Panc1 (cell line): ENCODE data around the gene RPP38. TPM values are rescaled to one million over a fixed set of nuclear protein-coding genes. Genes with fewer than 3 reads are reported as not detected.

Experiments used
- ATAC-seq: fragments of 200-7000 bp; cut with Tn5 transposase; 2 replicates; pipeline ENCODE4 v1.9.1; 2020; ENCODE audit warnings: mild to moderate bottlenecking, moderate library complexity
- BruUV-seq: library from RNA; stranded (reverse); fragments of 400-500 nt; replicated peaks from 2 replicates; lab custom pipeline; 2021; lab: Mats Ljungman, UMichigan
- CTCF ChIA-PET: fragments of 300-600 bp; sonication (Branson Sonifier 250); formaldehyde crosslinking; loops from one replicate; lab custom pipeline; 2022; ENCODE audit warnings: antibody characterized with exemption; lab: Charles Lee
- POLR2A ChIA-PET: fragments of 300-600 bp; sonication (Branson Sonifier 250); formaldehyde crosslinking; loops from one replicate; lab custom pipeline; 2022; ENCODE audit warnings: antibody characterized with exemption; lab: Charles Lee
- DNase-seq: peaks from one replicate; pipeline ENCODE4 v3.0.0-alpha.2; 2010; ENCODE audit warnings: low read depth, low spot score
- H3K27ac ChIP-seq: 2 replicates; pipeline ENCODE4 v1.5.1; 2011; ENCODE audit warnings: mild to moderate bottlenecking, low read length, inconsistent platforms
- H3K27me3 ChIP-seq: fragments of 200-500 bp; sonication (Bioruptor generic); 2 replicates; pipeline ENCODE4 v1.6.0; 2014; ENCODE audit warnings: low read length, inconsistent platforms; ENCODE audit not compliant: control insufficient read depth, insufficient read depth
- H3K36me3 ChIP-seq: fragments of 200-500 bp; sonication (Bioruptor generic); 2 replicates; pipeline ENCODE4 v1.5.1; 2014; ENCODE audit warnings: inconsistent platforms, mild to moderate bottlenecking, low read length, moderate library complexity; ENCODE audit not compliant: control insufficient read depth, insufficient read depth
- H3K4me1 ChIP-seq: 2 replicates; pipeline ENCODE4 v1.5.1; 2011; ENCODE audit warnings: inconsistent platforms, mild to moderate bottlenecking, low read length, moderate library complexity; ENCODE audit not compliant: control insufficient read depth, insufficient read depth
- H3K4me3 ChIP-seq, 2 experiments: 2 replicates each; pipeline ENCODE4 v1.5.1; 2011 to 2012; ENCODE audit warnings: low read depth in 2 of 2, low read length in 2 of 2, mild to moderate bottlenecking in 2 of 2, inconsistent platforms in 1 of 2, moderate library complexity in 1 of 2
- H3K9me3 ChIP-seq: fragments of 200-500 bp; sonication (Bioruptor generic); 2 replicates; pipeline ENCODE4 v1.5.1; 2014; ENCODE audit warnings: low read depth, mild to moderate bottlenecking, inconsistent platforms, low read length, moderate library complexity; ENCODE audit not compliant: control insufficient read depth, insufficient read depth
- POLR2AphosphoS5 ChIP-seq: IDR thresholded peaks from 2 replicates; pipeline ENCODE4 v1.6.1; 2012; ENCODE audit warnings: mild to moderate bottlenecking, low read depth, low read length, moderate library complexity
- SIN3A ChIP-seq: IDR thresholded peaks from 2 replicates; pipeline ENCODE4 v1.6.1; 2012; ENCODE audit warnings: low read depth, mild to moderate bottlenecking, low read length, moderate library complexity, borderline replicate concordance; ENCODE audit not compliant: insufficient read depth
- TCF7L2 ChIP-seq: IDR thresholded peaks from 2 replicates; pipeline ENCODE4 v1.6.1; 2011; ENCODE audit warnings: mild to moderate bottlenecking, low read depth, low read length, inconsistent platforms
- in situ Hi-C: cut with HindIII; loops from 2 replicates; pipeline ENCODE4 v1.10.0; 2016; ENCODE audit warnings: low sequenced_read_pairs, low pct_unique_long_range_greater_than_20kb
- intact Hi-C: fragments of 100-400 bp; cut with micrococcal nuclease; formaldehyde crosslinking; loops from one replicate; pipeline ENCODE4 v1.10.0; 2022; ENCODE audit not compliant: unreplicated experiment
- total RNA-seq: library from RNA; stranded (reverse); gene quantifications from one replicate; pipeline ENCODE4 v1.2.1, GENCODE V29; 2021; ENCODE audit not compliant: unreplicated experiment
- TF ChIP-seq, protein P1 (sequence below), 2 experiments: IDR thresholded peaks; 2 replicates each; pipeline ENCODE4 v1.6.1; 2011 to 2012; ENCODE audit warnings: low read depth in 2 of 2, control low read depth in 1 of 2, low read length in 1 of 2, mild to moderate bottlenecking in 1 of 2, moderate library complexity in 1 of 2; ENCODE audit not compliant: insufficient read depth in 1 of 2
- TF ChIP-seq, protein P2 (sequence below): fragments of 450-650 bp; IDR thresholded peaks from 2 replicates; pipeline ENCODE4 v1.5.1; 2017; ENCODE audit warnings: mild to moderate bottlenecking

The RPP38 gene
- total RNA-seq, 1 experiment from 2014 or later, result 19.9 TPM

DNA sequence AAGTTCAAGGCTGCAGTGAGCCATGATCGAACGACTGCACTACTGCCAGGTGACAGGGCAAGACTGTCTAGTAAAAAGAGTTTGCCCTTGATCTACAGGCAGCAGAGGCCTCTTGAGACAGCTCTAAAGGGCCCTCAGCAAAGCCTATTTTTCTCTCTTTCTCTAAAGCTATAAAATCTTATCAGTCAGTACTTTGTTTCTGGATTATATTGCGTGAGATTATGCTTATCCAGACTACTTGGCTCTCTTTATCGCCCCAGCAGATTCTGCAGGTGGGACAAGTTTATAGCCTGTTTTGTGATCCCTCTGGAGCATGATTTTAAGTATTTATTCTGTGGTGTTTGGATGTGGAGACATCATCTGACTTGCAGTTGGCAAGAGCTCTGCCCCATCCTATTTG, 2.7 kb downstream of the RPP38 start:
- no peak for DNase-seq
- Histone ChIP-seq H3K27me3 (no peaks in the 10 kb centered on the region), H3K27ac (no peak overlapping the region), H3K9me3 (no peaks in the 10 kb centered on the region), H3K36me3 (peaks cover 11% of the 10 kb centered on the region), H3K4me1 (peaks cover 13% of the 10 kb centered on the region; the same call in 1 of the 2 replicates), H3K4me3 (no peak overlapping the region)
- POLR2A ChIA-PET, result interaction anchor here (0.7 kb wide), 1 partner anchor 112 kb away, joined by 10 read pairs; no protein-coding TSS in a partner anchor
- no peak for ATAC-seq
- no TSS peak for BruUV-seq
- CTCF ChIA-PET, result no interaction called here
- in situ Hi-C loops (no loop called here), intact Hi-C loops (no loop called here)
- TF ChIP-seq, protein P1, sequence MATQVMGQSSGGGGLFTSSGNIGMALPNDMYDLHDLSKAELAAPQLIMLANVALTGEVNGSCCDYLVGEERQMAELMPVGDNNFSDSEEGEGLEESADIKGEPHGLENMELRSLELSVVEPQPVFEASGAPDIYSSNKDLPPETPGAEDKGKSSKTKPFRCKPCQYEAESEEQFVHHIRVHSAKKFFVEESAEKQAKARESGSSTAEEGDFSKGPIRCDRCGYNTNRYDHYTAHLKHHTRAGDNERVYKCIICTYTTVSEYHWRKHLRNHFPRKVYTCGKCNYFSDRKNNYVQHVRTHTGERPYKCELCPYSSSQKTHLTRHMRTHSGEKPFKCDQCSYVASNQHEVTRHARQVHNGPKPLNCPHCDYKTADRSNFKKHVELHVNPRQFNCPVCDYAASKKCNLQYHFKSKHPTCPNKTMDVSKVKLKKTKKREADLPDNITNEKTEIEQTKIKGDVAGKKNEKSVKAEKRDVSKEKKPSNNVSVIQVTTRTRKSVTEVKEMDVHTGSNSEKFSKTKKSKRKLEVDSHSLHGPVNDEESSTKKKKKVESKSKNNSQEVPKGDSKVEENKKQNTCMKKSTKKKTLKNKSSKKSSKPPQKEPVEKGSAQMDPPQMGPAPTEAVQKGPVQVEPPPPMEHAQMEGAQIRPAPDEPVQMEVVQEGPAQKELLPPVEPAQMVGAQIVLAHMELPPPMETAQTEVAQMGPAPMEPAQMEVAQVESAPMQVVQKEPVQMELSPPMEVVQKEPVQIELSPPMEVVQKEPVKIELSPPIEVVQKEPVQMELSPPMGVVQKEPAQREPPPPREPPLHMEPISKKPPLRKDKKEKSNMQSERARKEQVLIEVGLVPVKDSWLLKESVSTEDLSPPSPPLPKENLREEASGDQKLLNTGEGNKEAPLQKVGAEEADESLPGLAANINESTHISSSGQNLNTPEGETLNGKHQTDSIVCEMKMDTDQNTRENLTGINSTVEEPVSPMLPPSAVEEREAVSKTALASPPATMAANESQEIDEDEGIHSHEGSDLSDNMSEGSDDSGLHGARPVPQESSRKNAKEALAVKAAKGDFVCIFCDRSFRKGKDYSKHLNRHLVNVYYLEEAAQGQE (IDR thresholded peaks at IDR 0.05; ENCODE audit: insufficient read depth in 1 of 2, low read depth in 2 of 2, low read length in 1 of 2), result no peak
- TF ChIP-seq POLR2AphosphoS5, result no peak
- TF ChIP-seq, protein P2, sequence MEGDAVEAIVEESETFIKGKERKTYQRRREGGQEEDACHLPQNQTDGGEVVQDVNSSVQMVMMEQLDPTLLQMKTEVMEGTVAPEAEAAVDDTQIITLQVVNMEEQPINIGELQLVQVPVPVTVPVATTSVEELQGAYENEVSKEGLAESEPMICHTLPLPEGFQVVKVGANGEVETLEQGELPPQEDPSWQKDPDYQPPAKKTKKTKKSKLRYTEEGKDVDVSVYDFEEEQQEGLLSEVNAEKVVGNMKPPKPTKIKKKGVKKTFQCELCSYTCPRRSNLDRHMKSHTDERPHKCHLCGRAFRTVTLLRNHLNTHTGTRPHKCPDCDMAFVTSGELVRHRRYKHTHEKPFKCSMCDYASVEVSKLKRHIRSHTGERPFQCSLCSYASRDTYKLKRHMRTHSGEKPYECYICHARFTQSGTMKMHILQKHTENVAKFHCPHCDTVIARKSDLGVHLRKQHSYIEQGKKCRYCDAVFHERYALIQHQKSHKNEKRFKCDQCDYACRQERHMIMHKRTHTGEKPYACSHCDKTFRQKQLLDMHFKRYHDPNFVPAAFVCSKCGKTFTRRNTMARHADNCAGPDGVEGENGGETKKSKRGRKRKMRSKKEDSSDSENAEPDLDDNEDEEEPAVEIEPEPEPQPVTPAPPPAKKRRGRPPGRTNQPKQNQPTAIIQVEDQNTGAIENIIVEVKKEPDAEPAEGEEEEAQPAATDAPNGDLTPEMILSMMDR, result no peak
- TF ChIP-seq TCF7L2, result no peak
- TF ChIP-seq SIN3A, result no peak

DNA sequence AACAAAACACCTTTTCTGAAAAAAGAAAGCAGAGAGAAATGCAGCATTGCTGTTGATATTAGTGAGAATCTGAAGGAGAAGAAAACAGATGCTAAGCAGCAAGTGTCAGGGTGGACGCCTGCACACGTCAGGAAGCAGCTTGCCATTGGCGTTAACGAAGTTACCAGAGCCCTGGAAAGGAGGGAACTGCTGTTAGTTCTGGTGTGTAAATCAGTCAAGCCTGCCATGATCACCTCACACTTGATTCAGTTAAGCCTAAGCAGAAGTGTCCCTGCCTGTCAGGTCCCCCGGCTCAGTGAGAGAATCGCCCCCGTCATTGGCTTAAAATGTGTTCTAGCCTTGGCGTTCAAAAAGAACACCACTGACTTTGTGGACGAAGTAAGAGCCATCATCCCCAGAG, 6.4 kb downstream of the RPP38 start:
- CTCF ChIA-PET, result no interaction called here
- Histone ChIP-seq H3K36me3 (peaks cover 13% of the 10 kb centered on the region), H3K9me3 (no peaks in the 10 kb centered on the region), H3K4me1 (peaks cover 10% of the 10 kb centered on the region; the same call in 1 of the 2 replicates), H3K27ac (no peak overlapping the region), H3K27me3 (no peaks in the 10 kb centered on the region), H3K4me3 (no peak overlapping the region)
- DNase-seq (no peak), ATAC-seq (no peak)
- intact Hi-C loops (no loop called here), in situ Hi-C loops (no loop called here)
- BruUV-seq, result no TSS peak
- TF ChIP-seq, protein P1 (IDR thresholded peaks at IDR 0.05; ENCODE audit: insufficient read depth in 1 of 2, low read depth in 2 of 2, low read length in 1 of 2), result no peak
- TF ChIP-seq SIN3A, result no peak
- TF ChIP-seq TCF7L2, result no peak
- TF ChIP-seq, protein P2, result no peak
- TF ChIP-seq POLR2AphosphoS5, result no peak
- POLR2A ChIA-PET, result no interaction called here
